ENCODE results near the gene QKI. TPM values are rescaled to one million over a fixed set of nuclear protein-coding genes. Genes with fewer than 3 reads are reported as not detected.

QKI gene
- total and polyA plus RNA-seq, 2 donors (not counting 3 experiments of a cell fraction or from before 2014, with no cell fraction given), result 178 to 232 TPM

DNA sequence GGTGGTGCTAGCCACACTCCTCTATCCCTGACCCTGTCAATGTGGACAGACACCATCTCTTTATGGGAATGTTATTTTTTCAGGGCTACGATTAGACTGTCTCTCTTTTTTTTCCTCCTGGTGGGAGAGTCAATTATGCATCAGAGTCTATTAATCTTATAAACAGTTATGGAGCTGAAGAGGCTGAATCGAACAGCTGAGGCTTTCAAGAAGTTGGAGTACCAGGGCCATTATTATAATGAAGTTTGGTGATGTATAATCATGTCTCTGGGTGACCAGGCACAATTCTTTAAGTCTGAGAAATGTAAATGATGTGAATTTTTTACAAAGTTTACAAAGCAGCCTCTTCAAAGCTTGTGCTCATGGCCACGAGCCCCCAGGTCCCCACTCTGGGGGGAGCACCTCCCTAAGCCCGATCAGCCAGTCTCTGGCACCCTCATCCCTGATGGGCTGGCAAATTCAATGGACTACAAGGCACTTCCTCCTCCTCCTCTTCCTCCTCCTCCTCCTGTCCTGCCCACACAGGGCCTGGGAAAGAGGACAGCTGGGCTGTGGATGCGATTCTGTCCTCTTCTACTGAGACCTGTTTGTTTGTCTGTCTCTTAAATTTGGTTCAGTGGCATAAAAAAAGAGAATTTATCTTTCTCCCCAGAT is 43.9 kb upstream of the QKI start:
- no peak overlapping the region for H3K4me2 ChIP-seq (ENCODE audit: insufficient read depth, low read length)
- DNase-seq (ENCODE audit: low read depth, low spot score), result no peak
- H3K27ac ChIP-seq (ENCODE audit: insufficient read depth, low read depth, low read length), result no peak overlapping the region
- dilution Hi-C loops (cut with MboI; ENCODE audit: extremely low pct_ligation_motif_present, low sequenced_read_pairs), result no loop called here
- no peak overlapping the region for H2AFZ ChIP-seq (ENCODE audit: low read depth, low read length)
- ChIA-PET POLR2A (no interaction called here), CTCF (interaction anchor here (1.5 kb wide), 1 partner anchor 40 kb away, joined by 3 read pairs; no protein-coding TSS in a partner anchor)
- no peak overlapping the region for H3K4me3 ChIP-seq (replicated peaks in 1 of 3; ENCODE audit: insufficient read depth in 1 of 3, low read depth in 1 of 3, low read length in 3 of 3)
- BruUV-seq (replicated peaks), result no TSS peak
- peaks cover 15% of the 10 kb centered on the region for H3K4me1 ChIP-seq (ENCODE audit: control insufficient read depth, extremely low read depth, insufficient read depth, low read length)
- TF ChIP-seq JUN (IDR thresholded peaks at IDR 0.05; ENCODE audit: borderline replicate concordance, insufficient read depth, insufficient read length, low read depth), result no peak
- TF ChIP-seq POLR2A (IDR thresholded peaks at IDR 0.05; ENCODE audit: low read depth, low read length), result no peak
- TF ChIP-seq FOS (IDR thresholded peaks at IDR 0.05; ENCODE audit: borderline replicate concordance, insufficient read depth, low read length), result no peak
- no peak for TF ChIP-seq EZH2 (IDR thresholded peaks at IDR 0.05; ENCODE audit: borderline replicate concordance, low read depth, low read length, severe bottlenecking)
- TF ChIP-seq, protein P1, sequence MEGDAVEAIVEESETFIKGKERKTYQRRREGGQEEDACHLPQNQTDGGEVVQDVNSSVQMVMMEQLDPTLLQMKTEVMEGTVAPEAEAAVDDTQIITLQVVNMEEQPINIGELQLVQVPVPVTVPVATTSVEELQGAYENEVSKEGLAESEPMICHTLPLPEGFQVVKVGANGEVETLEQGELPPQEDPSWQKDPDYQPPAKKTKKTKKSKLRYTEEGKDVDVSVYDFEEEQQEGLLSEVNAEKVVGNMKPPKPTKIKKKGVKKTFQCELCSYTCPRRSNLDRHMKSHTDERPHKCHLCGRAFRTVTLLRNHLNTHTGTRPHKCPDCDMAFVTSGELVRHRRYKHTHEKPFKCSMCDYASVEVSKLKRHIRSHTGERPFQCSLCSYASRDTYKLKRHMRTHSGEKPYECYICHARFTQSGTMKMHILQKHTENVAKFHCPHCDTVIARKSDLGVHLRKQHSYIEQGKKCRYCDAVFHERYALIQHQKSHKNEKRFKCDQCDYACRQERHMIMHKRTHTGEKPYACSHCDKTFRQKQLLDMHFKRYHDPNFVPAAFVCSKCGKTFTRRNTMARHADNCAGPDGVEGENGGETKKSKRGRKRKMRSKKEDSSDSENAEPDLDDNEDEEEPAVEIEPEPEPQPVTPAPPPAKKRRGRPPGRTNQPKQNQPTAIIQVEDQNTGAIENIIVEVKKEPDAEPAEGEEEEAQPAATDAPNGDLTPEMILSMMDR (IDR thresholded peaks at IDR 0.05; ENCODE audit: extremely low read depth in 1 of 2, insufficient read depth in 1 of 2, low read depth in 1 of 2, low read length in 2 of 2), result no peak
- no peak for TF ChIP-seq GATA2 (IDR thresholded peaks at IDR 0.05; ENCODE audit: insufficient read depth, insufficient read length, low read depth, low read length)
- TF ChIP-seq MYC (IDR thresholded peaks at IDR 0.05; ENCODE audit: low read depth, low read length), result no peak
- TF ChIP-seq, protein P2, sequence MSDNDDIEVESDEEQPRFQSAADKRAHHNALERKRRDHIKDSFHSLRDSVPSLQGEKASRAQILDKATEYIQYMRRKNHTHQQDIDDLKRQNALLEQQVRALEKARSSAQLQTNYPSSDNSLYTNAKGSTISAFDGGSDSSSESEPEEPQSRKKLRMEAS (IDR thresholded peaks at IDR 0.05; ENCODE audit: insufficient read depth, insufficient read length), result no peak
- TF ChIP-seq POLR2AphosphoS5 (IDR thresholded peaks at IDR 0.05; ENCODE audit: insufficient read depth, low read depth, low read length), result no peak
- no peaks in the 10 kb centered on the region for H3K36me3 ChIP-seq (ENCODE audit: control insufficient read depth in 2 of 2, extremely low read depth in 1 of 2, insufficient read depth in 2 of 2, low read length in 2 of 2)
- no peaks in the 10 kb centered on the region for H3K9me3 ChIP-seq (replicated peaks; ENCODE audit: control insufficient read depth, insufficient read depth, low read length)
- intact Hi-C loops (cut with micrococcal nuclease), result no loop called here
- no peaks in the 10 kb centered on the region for H4K20me1 ChIP-seq (replicated peaks; ENCODE audit: control insufficient read depth, extremely low read depth, insufficient read depth, low read length)
- H3K9ac ChIP-seq (replicated peaks; ENCODE audit: extremely low read depth, insufficient read depth, low read length), result no peak overlapping the region
- H3K27me3 ChIP-seq (ENCODE audit: control insufficient read depth in 2 of 2, insufficient read depth in 2 of 2, low read length in 2 of 2), result no peaks in the 10 kb centered on the region
- H3K79me2 ChIP-seq (ENCODE audit: control insufficient read depth, insufficient read depth, low read length), result no peaks in the 10 kb centered on the region
- no peak for FAIRE-seq
- no peaks in the 10 kb centered on the region for H3K9me1 ChIP-seq (replicated peaks; ENCODE audit: control insufficient read depth, extremely low read depth, insufficient read depth, low read length)

All from endothelial cell of umbilical vein (primary cell).